T-helper 22 cell (primary cell): ENCODE data around the gene AGPS.

Experiments used
- DNase-seq: peaks from one replicate; pipeline ENCODE4 v3.0.0-alpha.2; 2020; ENCODE audit warnings: low read depth

AGPS gene

GRCh38 chr2:177589186-177589585 is 196.6 kb downstream of the AGPS start:
- no peak for DNase-seq

GRCh38 chr2:177592397-177592796 is 199.8 kb downstream of the AGPS start:
- no peak for DNase-seq

GRCh38 chr2:177592945-177593344 is 200.4 kb downstream of the AGPS start:
- no peak for DNase-seq

- no peak for DNase-seq
These were observed 200.8 kb downstream of the AGPS start for GRCh38 chr2:177593402-177593801.
